Measurements from ENCODE around the gene MSRB1.
"Not testable (repeated sequence)": the region's sequence is repeated elsewhere in the genome, so short reads cannot be mapped to it uniquely, and the experiment has no call there.

MSRB1 gene

GRCh38 chr16:1964506-1965395 is 21.8 kb upstream of the MSRB1 start, which contains the start of gene RPS2:
TSS of gene RPS2 (minus strand) at chr16:1964826. CDS start at chr16:1964625, 201 bp downstream.
- peak within 1 kb of the TSS; percentile 95 for H3K4me3 ChIP-seq (ENCODE audit: control insufficient read depth, low read depth, low read length)
- peak; percentile 98 for DNase-seq (ENCODE audit: low read depth)
- TF ChIP-seq CTCF (conservative IDR thresholded peaks at IDR 0.05; ENCODE audit: control insufficient read depth, insufficient read depth, low read depth, low read length), result no peak

DNA sequence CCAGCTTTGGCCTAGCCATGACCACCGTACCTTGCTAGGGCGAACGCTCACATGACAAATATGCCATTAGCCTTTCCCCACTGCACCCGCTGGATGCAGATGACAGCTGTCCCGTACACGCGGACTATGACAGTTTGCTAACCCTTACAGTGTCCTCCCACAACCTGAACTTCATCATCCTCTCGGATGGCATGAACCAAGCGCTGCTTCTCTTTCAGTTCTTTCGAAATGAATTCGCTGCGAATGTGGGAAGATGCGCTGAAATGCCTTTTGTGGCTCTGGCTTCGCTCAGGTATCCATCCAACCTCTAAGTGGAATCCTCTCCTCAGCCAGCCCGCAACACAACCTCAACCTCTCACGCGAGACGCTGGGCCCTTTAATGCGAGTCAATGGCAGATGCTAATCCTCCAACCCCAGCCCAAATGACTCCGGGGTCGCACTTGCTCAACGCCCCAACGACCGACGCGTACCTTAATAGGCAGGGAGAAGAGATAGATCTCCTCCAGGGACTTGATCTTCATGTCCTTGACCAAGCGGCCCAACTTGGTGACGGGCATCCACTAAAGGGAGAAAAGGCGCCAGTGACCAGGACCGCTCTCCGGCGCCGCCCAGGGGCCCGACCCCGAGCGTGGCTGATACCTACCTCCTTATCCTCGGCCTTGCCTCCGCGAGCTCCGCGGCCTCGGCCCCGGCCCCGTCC is 21.0 kb upstream of the MSRB1 start:
- TF ChIP-seq CTCF (conservative IDR thresholded peaks at IDR 0.05; ENCODE audit: control insufficient read depth, insufficient read depth, low read depth, low read length), result no peak
- DNase-seq (ENCODE audit: low read depth), result no peak
- H3K4me3 ChIP-seq (ENCODE audit: control insufficient read depth, low read depth, low read length), result peak overlapping the region; percentile 95

GRCh38 chr16:1962161-1963153 is 19.5 kb upstream of the MSRB1 start:
- DNase-seq (ENCODE audit: low read depth), result not testable (repeated sequence)
- H3K4me3 ChIP-seq (ENCODE audit: control insufficient read depth, low read depth, low read length), result peak overlapping the region; percentile 95

- no peak for DNase-seq (ENCODE audit: low read depth)
- TF ChIP-seq CTCF (conservative IDR thresholded peaks at IDR 0.05; ENCODE audit: control insufficient read depth, insufficient read depth, low read depth, low read length), result no peak
Measured at GRCh38 chr16:1961651-1962067, 18.7 kb upstream of the MSRB1 start.

DNA sequence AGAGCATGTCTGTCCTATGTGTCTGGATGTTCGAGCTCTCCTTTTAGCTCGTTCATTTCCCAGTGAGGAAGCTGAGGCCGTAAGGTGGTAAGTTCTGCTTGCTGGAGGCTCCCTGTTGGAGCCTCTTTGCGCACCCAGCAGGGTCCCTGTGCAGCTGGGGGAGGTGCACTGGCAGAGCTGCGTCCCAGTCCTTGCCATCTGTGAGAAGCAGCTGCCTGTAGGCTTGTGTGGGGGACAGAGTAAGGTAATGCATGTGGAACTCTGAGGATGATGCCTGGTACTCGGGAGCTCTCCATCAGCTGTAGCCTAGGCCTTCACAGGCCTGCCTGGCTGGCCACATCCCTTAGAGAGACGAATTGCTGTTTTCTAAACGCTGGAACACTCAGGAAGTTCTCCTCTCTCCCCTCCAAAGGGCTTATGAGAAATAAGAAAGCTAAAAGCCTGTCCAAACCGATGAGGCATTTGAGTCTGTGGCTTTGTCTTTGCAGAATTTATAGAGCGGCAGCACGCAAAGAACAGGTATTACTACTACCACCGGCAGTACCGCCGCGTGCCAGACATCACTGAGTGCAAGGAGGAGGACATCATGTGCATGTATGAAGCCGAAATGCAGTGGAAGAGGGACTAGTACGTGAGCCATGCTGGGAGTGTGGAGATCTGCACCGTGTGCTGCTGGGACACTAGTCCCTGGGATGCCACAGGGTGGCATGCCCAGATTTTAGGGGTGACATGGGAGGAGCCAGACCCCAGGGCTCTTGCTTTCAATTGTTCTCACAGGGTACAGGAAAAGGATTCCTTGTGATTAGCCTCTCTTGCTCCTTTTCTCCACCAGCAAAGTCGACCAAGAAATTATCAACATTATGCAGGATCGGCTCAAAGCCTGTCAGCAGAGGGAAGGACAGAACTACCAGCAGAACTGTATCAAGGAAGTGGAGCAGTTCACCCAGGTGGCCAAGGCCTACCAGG is 17.9 kb upstream of the MSRB1 start:
- peak; percentile 65 for DNase-seq (ENCODE audit: low read depth)

More at GRCh38 chr16:1961651-1962067, 18.7 kb upstream of the MSRB1 start:
- no peak overlapping the region for H3K4me3 ChIP-seq (ENCODE audit: control insufficient read depth, low read depth, low read length)

More for the DNA sequence above, 17.9 kb upstream of the MSRB1 start:
- TF ChIP-seq CTCF (conservative IDR thresholded peaks at IDR 0.05; ENCODE audit: control insufficient read depth, insufficient read depth, low read depth, low read length), result no peak
- H3K4me3 ChIP-seq (ENCODE audit: control insufficient read depth, low read depth, low read length), result peak overlapping the region; percentile 79
